Right lobe of liver (tissue), 6 donors: Measurements from ENCODE around the gene C3. TPM values are rescaled to one million over a fixed set of nuclear protein-coding genes. Genes with fewer than 3 reads are reported as not detected.
A peak's percentile ranks its signal among the peaks of the same experiment; 100 is the strongest.

Source experiments
- ATAC-seq, 4 donors: fragments of 200-7000 bp; cut with Tn5 transposase; one replicate each; pipeline ENCODE4 v1.9.1; 2020; ENCODE audit warnings: mild to moderate bottlenecking in 4 of 4, moderate library complexity in 4 of 4
- DNase-seq, 3 donors: peaks; one replicate each; pipeline ENCODE4 v3.0.0-alpha.2; 2020
- H3K27ac ChIP-seq, 3 donors: fragments of 200-600 bp; one replicate each; pipeline ENCODE4 v1.8.0; 2022
- H3K27me3 ChIP-seq, 2 donors: fragments of 200-600 bp; one replicate each; pipeline ENCODE4 v1.8.0; 2022
- H3K36me3 ChIP-seq, 4 donors: fragments of 200-600 bp; sonication (generic) in 1 of 4; one replicate each; pipeline versions ENCODE4 v1.5.1 to v1.8.0; 2017 to 2022; ENCODE audit warnings: control low read depth in 1 of 4
- H3K4me1 ChIP-seq, 4 donors: fragments of 200-600 bp; sonication (generic) in 1 of 4; one replicate each; pipeline versions ENCODE4 v1.5.1 to v1.8.0; 2017 to 2022; ENCODE audit warnings: control low read depth in 1 of 4
- H3K4me3 ChIP-seq, 3 donors: fragments of 200-600 bp; one replicate each; pipeline ENCODE4 v1.8.0; 2022
- H3K9me3 ChIP-seq, 4 donors: fragments of 200-600 bp; sonication (generic) in 1 of 4; one replicate each; pipeline versions ENCODE4 v1.5.1 to v1.8.0; 2017 to 2022; ENCODE audit warnings: control low read depth in 1 of 4
- POLR2A ChIP-seq: fragments of 450-650 bp; IDR thresholded peaks from one replicate; pipeline ENCODE4 v1.6.1; 2017; ENCODE audit warnings: antibody characterized with exemption, mild to moderate bottlenecking
- WGBS: methylation state at CpG from one replicate; pipeline ENCODE4 v1.1.6; 2018; ENCODE audit warnings: low coverage, low lambda C conversion rate; ENCODE audit not compliant: insufficient coverage; ENCODE audit errors: missing lambda C conversion rate; 5-methylcytosine and 5-hydroxymethylcytosine counted together
- intact Hi-C, 2 donors: fragments of 100-400 bp; cut with DNase I; formaldehyde crosslinking; loops; one replicate each; pipeline versions ENCODE4 v1.11.2 to v1.14.1; 2022
- total RNA-seq, 6 experiments: library from RNA; depleted of rRNA in 2 of 6; stranded (reverse); fragments of >200 nt in 2 of 6; fragmentation: NEBNext Ultra II Directional in 3 of 6; extraction: Animal tissue kit (Norgen Biotek cat#: 25700) in 3 of 6; gene quantifications; one replicate each; pipeline versions ENCODE4 v1.1.0 to v1.2.4, GENCODE V29; 2016 to 2023
- TF ChIP-seq, protein P1 (sequence below), 4 donors: fragments of 200-600 bp in 3 of 4; fragments of 450-650 bp in 1 of 4; IDR thresholded peaks; one replicate each; pipeline versions ENCODE4 v1.5.1 to v1.8.0; 2016 to 2022; ENCODE audit warnings: antibody characterized with exemption in 4 of 4, mild to moderate bottlenecking in 2 of 4
- donor health status: DM: no; HTN: yes; CAD: no.
- donor health status: DM: no; HTN: no; CAD: no.
- donor health status: DM: no; HTN: no; CAD: no.
- donor health status: DM: no; HTN: yes; CAD: no.
- donor health status: DM: no; HTN: yes; CAD: no.

The C3 gene
- total RNA-seq, 6 experiments from 2014 or later = 10,569 to 17,502 (median 15,749) TPM

GRCh38 chr19:6686628-6686975, 33.8 kb downstream of the C3 start:
- H3K27ac ChIP-seq = no peak overlapping the region
- no CpG with 5 or more reads among the region's 4 CpGs for whole genome bisulfite sequencing
- TF ChIP-seq, protein P1, sequence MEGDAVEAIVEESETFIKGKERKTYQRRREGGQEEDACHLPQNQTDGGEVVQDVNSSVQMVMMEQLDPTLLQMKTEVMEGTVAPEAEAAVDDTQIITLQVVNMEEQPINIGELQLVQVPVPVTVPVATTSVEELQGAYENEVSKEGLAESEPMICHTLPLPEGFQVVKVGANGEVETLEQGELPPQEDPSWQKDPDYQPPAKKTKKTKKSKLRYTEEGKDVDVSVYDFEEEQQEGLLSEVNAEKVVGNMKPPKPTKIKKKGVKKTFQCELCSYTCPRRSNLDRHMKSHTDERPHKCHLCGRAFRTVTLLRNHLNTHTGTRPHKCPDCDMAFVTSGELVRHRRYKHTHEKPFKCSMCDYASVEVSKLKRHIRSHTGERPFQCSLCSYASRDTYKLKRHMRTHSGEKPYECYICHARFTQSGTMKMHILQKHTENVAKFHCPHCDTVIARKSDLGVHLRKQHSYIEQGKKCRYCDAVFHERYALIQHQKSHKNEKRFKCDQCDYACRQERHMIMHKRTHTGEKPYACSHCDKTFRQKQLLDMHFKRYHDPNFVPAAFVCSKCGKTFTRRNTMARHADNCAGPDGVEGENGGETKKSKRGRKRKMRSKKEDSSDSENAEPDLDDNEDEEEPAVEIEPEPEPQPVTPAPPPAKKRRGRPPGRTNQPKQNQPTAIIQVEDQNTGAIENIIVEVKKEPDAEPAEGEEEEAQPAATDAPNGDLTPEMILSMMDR (IDR thresholded peaks at IDR 0.05) = no peak
- TF ChIP-seq POLR2A = no peak
- H3K4me1 ChIP-seq = peaks cover 0 to 5% (median 1%) of the 10 kb centered on the region in 4 donors
- no peaks in the 10 kb centered on the region for H3K9me3 ChIP-seq
- ATAC-seq = peak; percentile 1 to 12 (median 4)
- peaks cover 21 to 99% (median 64%) of the 10 kb centered on the region in 4 donors for H3K36me3 ChIP-seq
- intact Hi-C loops = no loop called here
- H3K4me3 ChIP-seq = no peak overlapping the region
- H3K27me3 ChIP-seq = no peaks in the 10 kb centered on the region
- peak in 2 of 3 donors; percentile 17 to 21 for DNase-seq

- peak in 2 of 3 donors; percentile 21 to 49 for DNase-seq
- H3K4me3 ChIP-seq = no peak overlapping the region
- peaks cover 0 to 5% (median 1%) of the 10 kb centered on the region in 4 donors for H3K4me1 ChIP-seq
- H3K27ac ChIP-seq = no peak overlapping the region
- H3K9me3 ChIP-seq = no peaks in the 10 kb centered on the region
- no peaks in the 10 kb centered on the region for H3K27me3 ChIP-seq
- peaks cover 21 to 99% (median 64%) of the 10 kb centered on the region in 4 donors for H3K36me3 ChIP-seq
- peak; percentile 0 to 2 (median 1) for ATAC-seq
- 49% methylated on average over 11 of the region's 15 CpGs for WGBS
- intact Hi-C loops = no loop called here
- TF ChIP-seq POLR2A = no peak
These were observed 34.4 kb downstream of the C3 start for GRCh38 chr19:6685962-6686627.

DNA sequence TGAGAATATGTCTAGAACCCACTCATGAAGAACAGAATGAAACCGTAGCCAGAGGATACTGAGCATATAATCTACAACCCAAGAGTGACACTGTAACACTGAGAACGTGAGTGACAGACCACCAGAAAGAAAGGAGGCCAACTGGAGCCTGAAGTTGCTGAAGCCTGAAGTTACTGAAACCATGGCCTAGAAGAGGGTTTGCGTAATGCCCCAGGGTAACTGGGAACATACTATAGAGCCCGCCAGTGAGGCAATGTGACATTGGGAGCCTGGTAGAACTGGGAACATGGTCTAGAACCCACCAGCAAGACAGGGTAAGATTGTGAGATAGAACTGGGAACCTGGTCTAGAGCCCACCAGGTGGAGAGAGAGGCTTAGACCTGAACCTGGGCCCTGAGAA, 35.0 kb downstream of the C3 start:
- TF ChIP-seq POLR2A = no peak
- TF ChIP-seq, protein P1 (IDR thresholded peaks at IDR 0.05) = no peak
- DNase-seq = peak in 1 of 3 donors; percentile 8
- Histone ChIP-seq H3K27me3 (no peaks in the 10 kb centered on the region), H3K4me3 (no peak overlapping the region), H3K9me3 (no peaks in the 10 kb centered on the region), H3K27ac (no peak overlapping the region), H3K36me3 (peaks cover 21 to 99% (median 65%) of the 10 kb centered on the region in 4 donors), H3K4me1 (peaks cover 0 to 5% (median 1%) of the 10 kb centered on the region in 4 donors)
- WGBS = 74% methylated on average over 4 of the region's 4 CpGs
- ATAC-seq = no peak
- intact Hi-C loops = no loop called here

GRCh38 chr19:6683971-6684370, 36.5 kb downstream of the C3 start:
- no peak overlapping the region for H3K4me3 ChIP-seq
- peaks cover 21 to 100% (median 66%) of the 10 kb centered on the region in 4 donors for H3K36me3 ChIP-seq
- WGBS = 80% methylated on average over 3 of the region's 4 CpGs

DNA sequence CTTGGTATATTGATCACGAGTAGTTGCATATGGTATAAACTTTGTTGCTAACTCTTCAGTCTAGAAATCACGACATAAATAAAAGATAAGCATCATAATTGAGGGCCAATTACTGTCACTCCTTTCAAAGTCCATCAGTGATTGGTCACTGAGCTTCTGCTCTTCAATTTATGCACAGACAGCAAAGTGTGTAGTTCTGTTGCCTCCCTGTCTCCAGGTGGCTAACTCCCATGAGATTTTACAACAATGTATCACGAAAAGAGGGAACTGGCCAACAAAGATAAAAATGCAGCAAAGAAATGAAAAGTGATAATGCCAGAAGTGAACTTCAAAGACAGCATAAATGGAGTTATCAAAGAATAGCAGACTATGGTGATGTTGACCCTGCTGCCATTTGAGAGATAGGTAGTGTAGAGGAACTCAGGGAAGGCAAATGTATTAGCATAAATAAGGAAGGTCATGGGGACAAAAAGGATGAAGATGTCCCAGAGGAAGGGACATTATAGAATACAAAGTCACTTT, 37.8 kb downstream of the C3 start:
- TF ChIP-seq, protein P1 (IDR thresholded peaks at IDR 0.05) = no peak
- TF ChIP-seq POLR2A = no peak
- DNase-seq (no peak), ATAC-seq (no peak)
- H3K27me3 ChIP-seq = no peaks in the 10 kb centered on the region
- intact Hi-C loops = no loop called here
- H3K36me3 ChIP-seq = peaks cover 21 to 99% (median 66%) of the 10 kb centered on the region in 4 donors
- no peak overlapping the region for H3K27ac ChIP-seq
- H3K4me3 ChIP-seq = no peak overlapping the region
- H3K9me3 ChIP-seq = no peaks in the 10 kb centered on the region
- 34% methylated on average over 3 of the region's 3 CpGs for WGBS
- H3K4me1 ChIP-seq = peaks cover 0 to 5% (median 1%) of the 10 kb centered on the region in 4 donors

More at GRCh38 chr19:6683971-6684370, 36.5 kb downstream of the C3 start:
- ATAC-seq (no peak), DNase-seq (no peak)
- intact Hi-C loops = no loop called here
- H3K27me3 ChIP-seq = no peaks in the 10 kb centered on the region
- TF ChIP-seq, protein P1 (IDR thresholded peaks at IDR 0.05) = no peak
- no peak for TF ChIP-seq POLR2A
- no peak overlapping the region for H3K27ac ChIP-seq
- H3K4me1 ChIP-seq = peaks cover 0 to 5% (median 1%) of the 10 kb centered on the region in 4 donors
- H3K9me3 ChIP-seq = no peaks in the 10 kb centered on the region
